Measurements from ENCODE around the gene OPN4. TPM values are rescaled to one million over a fixed set of nuclear protein-coding genes. Genes with fewer than 3 reads are reported as not detected.

The OPN4 gene
- total RNA-seq, 1 experiment from 2014 or later: not detected

- Histone ChIP-seq H3K4me3 (ENCODE audit: low read depth, low read length, poor library complexity, severe bottlenecking) (no peak overlapping the region), H3K27ac (ENCODE audit: low read depth, low read length, poor library complexity, severe bottlenecking) (no peak overlapping the region), H3K9me3 (ENCODE audit: low read depth, low read length, poor library complexity, severe bottlenecking) (no peaks in the 10 kb centered on the region), H3K4me1 (ENCODE audit: insufficient read depth, low read length, poor library complexity, severe bottlenecking) (peaks cover 13% of the 10 kb centered on the region), H3K27me3 (replicated peaks; ENCODE audit: insufficient read depth, low read depth, low read length, poor library complexity) (no peaks in the 10 kb centered on the region), H3K36me3 (ENCODE audit: insufficient read depth, low read length, poor library complexity, severe bottlenecking) (no peaks in the 10 kb centered on the region)
- DNase-seq (ENCODE audit: low spot score): no peak
- ChIA-PET CTCF (no interaction called here), POLR2A (ENCODE audit: low non-redundant PET) (no interaction called here)
- intact Hi-C loops (cut with micrococcal nuclease; ENCODE audit: unreplicated experiment): no loop called here
- BruUV-seq (replicated peaks): no TSS peak
- TF ChIP-seq CTCF (conservative IDR thresholded peaks at IDR 0.05; ENCODE audit: low read depth, low read length): no peak
- TF ChIP-seq EZH2 (IDR thresholded peaks at IDR 0.05; ENCODE audit: borderline replicate concordance, low read depth, low read length, poor library complexity, severe bottlenecking): no peak
These were observed 16.0 kb downstream of the OPN4 start for GRCh38 chr10:86670290-86670811.

GRCh38 chr10:86670876-86671275 is 16.5 kb downstream of the OPN4 start:
- intact Hi-C loops (cut with micrococcal nuclease; ENCODE audit: unreplicated experiment): no loop called here
- H3K27me3 ChIP-seq (replicated peaks; ENCODE audit: insufficient read depth, low read depth, low read length, poor library complexity): no peaks in the 10 kb centered on the region
- no peak for TF ChIP-seq EZH2 (IDR thresholded peaks at IDR 0.05; ENCODE audit: borderline replicate concordance, low read depth, low read length, poor library complexity, severe bottlenecking)
- no peak for TF ChIP-seq CTCF (conservative IDR thresholded peaks at IDR 0.05; ENCODE audit: low read depth, low read length)
- BruUV-seq (replicated peaks): no TSS peak
- CTCF ChIA-PET: no interaction called here
- POLR2A ChIA-PET (ENCODE audit: low non-redundant PET): no interaction called here
- no peaks in the 10 kb centered on the region for H3K36me3 ChIP-seq (ENCODE audit: insufficient read depth, low read length, poor library complexity, severe bottlenecking)
- H3K4me1 ChIP-seq (ENCODE audit: insufficient read depth, low read length, poor library complexity, severe bottlenecking): peaks cover 13% of the 10 kb centered on the region
- no peak overlapping the region for H3K4me3 ChIP-seq (ENCODE audit: low read depth, low read length, poor library complexity, severe bottlenecking)
- no peak overlapping the region for H3K27ac ChIP-seq (ENCODE audit: low read depth, low read length, poor library complexity, severe bottlenecking)
- H3K9me3 ChIP-seq (ENCODE audit: low read depth, low read length, poor library complexity, severe bottlenecking): no peaks in the 10 kb centered on the region
- DNase-seq (ENCODE audit: low spot score): no peak

- Histone ChIP-seq H3K27me3 (replicated peaks; ENCODE audit: insufficient read depth, low read depth, low read length, poor library complexity) (no peaks in the 10 kb centered on the region), H3K4me1 (ENCODE audit: insufficient read depth, low read length, poor library complexity, severe bottlenecking) (peaks cover 13% of the 10 kb centered on the region), H3K36me3 (ENCODE audit: insufficient read depth, low read length, poor library complexity, severe bottlenecking) (no peaks in the 10 kb centered on the region), H3K27ac (ENCODE audit: low read depth, low read length, poor library complexity, severe bottlenecking) (no peak overlapping the region), H3K4me3 (ENCODE audit: low read depth, low read length, poor library complexity, severe bottlenecking) (no peak overlapping the region), H3K9me3 (ENCODE audit: low read depth, low read length, poor library complexity, severe bottlenecking) (no peaks in the 10 kb centered on the region)
- ChIA-PET POLR2A (ENCODE audit: low non-redundant PET) (no interaction called here), CTCF (no interaction called here)
- no TSS peak for BruUV-seq (replicated peaks)
- intact Hi-C loops (cut with micrococcal nuclease; ENCODE audit: unreplicated experiment): no loop called here
- TF ChIP-seq CTCF (conservative IDR thresholded peaks at IDR 0.05; ENCODE audit: low read depth, low read length) (no peak), EZH2 (IDR thresholded peaks at IDR 0.05; ENCODE audit: borderline replicate concordance, low read depth, low read length, poor library complexity, severe bottlenecking) (no peak)
- no peak for DNase-seq (ENCODE audit: low spot score)
These were observed 17.1 kb downstream of the OPN4 start for GRCh38 chr10:86671419-86671818.

Data from A673 (cell line).